ENCODE measurements around the gene INPP5F. TPM values are rescaled to one million over a fixed set of nuclear protein-coding genes. Genes with fewer than 3 reads are reported as not detected.

The INPP5F gene
- total and polyA plus RNA-seq, 10 of the 15 experiments (the other 5 are each of a cell fraction or from before 2014, with no cell fraction given) = 6.0 to 49.3 (median 34.3) TPM

- Histone ChIP-seq H3K36me3 (ENCODE audit: control insufficient read depth in 2 of 2, insufficient read depth in 2 of 2, low read length in 1 of 2) (peaks cover 0 to 14% of the 10 kb centered on the region in 2 experiments; a peak in 2 of 4 replicates), H2AFZ (ENCODE audit: control insufficient read depth, low read depth, low read length) (no peak overlapping the region), H3K9ac (ENCODE audit: control insufficient read depth, insufficient read depth, low read length) (no peak overlapping the region), H3K9me3 (replicated peaks; ENCODE audit: control insufficient read depth, insufficient read depth, low read length) (peaks cover 6% of the 10 kb centered on the region; the same call in 2 of the 3 replicates), H3K27me3 (replicated peaks in 1 of 2; ENCODE audit: control insufficient read depth in 2 of 2, insufficient read depth in 2 of 2, low read length in 1 of 2) (no peaks in the 10 kb centered on the region), H3K4me3 (no peak overlapping the region), H4K20me1 (ENCODE audit: control insufficient read depth, insufficient read depth) (no peaks in the 10 kb centered on the region), H3K27ac (ENCODE audit: control insufficient read depth, insufficient read depth) (no peak overlapping the region), H3K79me2 (ENCODE audit: control insufficient read depth, insufficient read depth, low read length) (peaks cover 44% of the 10 kb centered on the region), H3K4me2 (ENCODE audit: control insufficient read depth, insufficient read depth) (no peak overlapping the region), H3K4me1 (ENCODE audit: control insufficient read depth, insufficient read depth, low read length) (peaks cover 8% of the 10 kb centered on the region)
- ChIA-PET SMC1A (ENCODE audit: uncharacterized antibody, unreplicated experiment) (interaction anchor here (0.7 to 9.3 kb wide), 50 partner anchors 8 to 653 kb away, joined by 3 to 211 read pairs (median 5); partner anchors contain the start of genes GRK5, MCMBP and RGS10), CTCF (interaction anchor here (0.5 to 9.7 kb wide), 55 partner anchors 8 to 656 kb away, joined by 3 to 276 read pairs (median 6); partner anchors contain the start of genes BAG3, INPP5F, MCMBP and TIAL1), POLR2A (interaction anchor here (1.3 to 1.5 kb wide), 3 partner anchors 109 to 172 kb away, joined by 3 to 6 read pairs (median 5); partner anchors contain the start of gene INPP5F), RAD21 (ENCODE audit: unreplicated experiment) (interaction anchor here (0.6 to 6.1 kb wide), 30 partner anchors 8 to 340 kb away, joined by 3 to 144 read pairs (median 4); partner anchors contain the start of genes INPP5F, MCMBP and SEC23IP)
- in situ Hi-C loops (cut with MboI) (loop anchor here (5.0 kb wide), 2 partner anchors 112 to 167 kb away; no protein-coding TSS in a partner anchor), intact Hi-C loops (cut with micrococcal nuclease; ENCODE audit: unreplicated experiment) (loop anchor here (1.0 kb wide), 2 partner anchors 109 to 173 kb away; no protein-coding TSS in a partner anchor)
- WGBS (ENCODE audit: insufficient coverage, insufficient replicate concordance, low lambda C conversion rate, missing lambda C conversion rate) = 0% methylated on average over 1 of the region's 1 CpG
- DNase-seq (ENCODE audit: low read depth, low spot score) (no peak), ATAC-seq (peak; percentile 60), FAIRE-seq (peak; percentile 7)
- BruUV-seq (replicated peaks) = no TSS peak
- peak; percentile 70 for TF ChIP-seq RAD21 (IDR thresholded peaks at IDR 0.05; ENCODE audit: insufficient read depth, low read depth, low read length)
- TF ChIP-seq SMC3 (IDR thresholded peaks at IDR 0.05; ENCODE audit: borderline replicate concordance, low read length) = peak; percentile 58; the same call in 1 of the 2 replicates
- peak; percentile 36 to 70 (median 57); a peak in 5 of 6 replicates for TF ChIP-seq CTCF (IDR thresholded peaks at IDR 0.05 in 2 of 3, conservative IDR thresholded peaks at IDR 0.05 in 1 of 3; ENCODE audit: control insufficient read depth in 2 of 3, extremely low read depth in 1 of 3, insufficient read depth in 1 of 3, low read depth in 3 of 3, low read length in 3 of 3)
- TF ChIP-seq BCLAF1 (IDR thresholded peaks at IDR 0.05) = no peak
- no peak for TF ChIP-seq ZZZ3 (IDR thresholded peaks at IDR 0.05; ENCODE audit: control insufficient read depth, insufficient read length, low read depth)
These were observed 133.8 kb downstream of the INPP5F start for GRCh38 chr10:119859420-119860258.
